ENCODE measurements around the gene LLPH.

Gene LLPH

GRCh38 chr12:66156654-66157053 is 26.1 kb upstream of the LLPH start:
- H2AFZ ChIP-seq (ENCODE audit: low read depth, low read length, severe bottlenecking): no peak overlapping the region
- no peak for TF ChIP-seq EZH2phosphoT487 (conservative IDR thresholded peaks at IDR 0.05; ENCODE audit: low read length)
- TF ChIP-seq CTCF (IDR thresholded peaks at IDR 0.05; ENCODE audit: insufficient read depth, low read length, poor library complexity, severe bottlenecking): no peak
- H3K79me2 ChIP-seq (ENCODE audit: insufficient read depth, low read length): peaks cover 76% of the 10 kb centered on the region
- H3K9me3 ChIP-seq (ENCODE audit: insufficient read depth, low read length): no peaks in the 10 kb centered on the region
- no peak overlapping the region for H3K27ac ChIP-seq (ENCODE audit: low read depth, low read length)
- no peak overlapping the region for H3K4me2 ChIP-seq (ENCODE audit: low read depth, low read length, poor library complexity, severe bottlenecking)
- no peak overlapping the region for H3K4me3 ChIP-seq (ENCODE audit: insufficient read depth, low read length, poor library complexity, severe bottlenecking)
- H3K27me3 ChIP-seq (ENCODE audit: low read length): no peaks in the 10 kb centered on the region
- H3K9ac ChIP-seq (ENCODE audit: low read length): no peak overlapping the region
- H4K20me1 ChIP-seq (ENCODE audit: low read depth, low read length): no peaks in the 10 kb centered on the region
- peaks cover 24% of the 10 kb centered on the region; the same call in 1 of the 2 replicates for H3K36me3 ChIP-seq (ENCODE audit: low read length)
- no peaks in the 10 kb centered on the region for H3K9me2 ChIP-seq (replicated peaks; ENCODE audit: insufficient read depth, low read length)
- H3F3A ChIP-seq (ENCODE audit: insufficient read depth): peaks cover 6% of the 10 kb centered on the region; the same call in 1 of the 2 replicates

- no peak overlapping the region for H2AFZ ChIP-seq (ENCODE audit: low read depth, low read length, severe bottlenecking)
- H3K9me3 ChIP-seq (ENCODE audit: insufficient read depth, low read length): no peaks in the 10 kb centered on the region
- no peak for TF ChIP-seq CTCF (IDR thresholded peaks at IDR 0.05; ENCODE audit: insufficient read depth, low read length, poor library complexity, severe bottlenecking)
- no peak for TF ChIP-seq EZH2phosphoT487 (conservative IDR thresholded peaks at IDR 0.05; ENCODE audit: low read length)
- no peak overlapping the region for H3K27ac ChIP-seq (ENCODE audit: low read depth, low read length)
- peaks cover 6% of the 10 kb centered on the region; the same call in 1 of the 2 replicates for H3F3A ChIP-seq (ENCODE audit: insufficient read depth)
- H3K36me3 ChIP-seq (ENCODE audit: low read length): peaks cover 22% of the 10 kb centered on the region; the same call in 1 of the 2 replicates
- no peaks in the 10 kb centered on the region for H3K27me3 ChIP-seq (ENCODE audit: low read length)
- H4K20me1 ChIP-seq (ENCODE audit: low read depth, low read length): no peaks in the 10 kb centered on the region
- no peak overlapping the region for H3K9ac ChIP-seq (ENCODE audit: low read length)
- H3K79me2 ChIP-seq (ENCODE audit: insufficient read depth, low read length): peaks cover 57% of the 10 kb centered on the region
- H3K4me3 ChIP-seq (ENCODE audit: insufficient read depth, low read length, poor library complexity, severe bottlenecking): no peak overlapping the region
- no peaks in the 10 kb centered on the region for H3K9me2 ChIP-seq (replicated peaks; ENCODE audit: insufficient read depth, low read length)
- H3K4me2 ChIP-seq (ENCODE audit: low read depth, low read length, poor library complexity, severe bottlenecking): no peak overlapping the region
Observed at GRCh38 chr12:66154776-66155175, 24.2 kb upstream of the LLPH start.

GRCh38 chr12:66152732-66153131 is 22.2 kb upstream of the LLPH start:
- Histone ChIP-seq H3K4me2 (ENCODE audit: low read depth, low read length, poor library complexity, severe bottlenecking) (no peak overlapping the region), H3K27ac (ENCODE audit: low read depth, low read length) (no peak overlapping the region), H3K9ac (ENCODE audit: low read length) (no peak overlapping the region), H4K20me1 (ENCODE audit: low read depth, low read length) (no peaks in the 10 kb centered on the region), H3F3A (ENCODE audit: insufficient read depth) (peaks cover 6% of the 10 kb centered on the region; the same call in 1 of the 2 replicates), H3K27me3 (ENCODE audit: low read length) (no peaks in the 10 kb centered on the region), H2AFZ (ENCODE audit: low read depth, low read length, severe bottlenecking) (no peak overlapping the region), H3K36me3 (ENCODE audit: low read length) (peaks cover 22% of the 10 kb centered on the region; the same call in 1 of the 2 replicates), H3K4me3 (ENCODE audit: insufficient read depth, low read length, poor library complexity, severe bottlenecking) (no peak overlapping the region), H3K9me3 (ENCODE audit: insufficient read depth, low read length) (no peaks in the 10 kb centered on the region), H3K9me2 (replicated peaks; ENCODE audit: insufficient read depth, low read length) (no peaks in the 10 kb centered on the region), H3K79me2 (ENCODE audit: insufficient read depth, low read length) (peaks cover 41% of the 10 kb centered on the region)
- no peak for TF ChIP-seq EZH2phosphoT487 (conservative IDR thresholded peaks at IDR 0.05; ENCODE audit: low read length)
- TF ChIP-seq CTCF (IDR thresholded peaks at IDR 0.05; ENCODE audit: insufficient read depth, low read length, poor library complexity, severe bottlenecking): no peak

Measured in SU-DHL-6 (cell line).